Activated B cell treated with CpG ODN at 0.5 μM for 24 hours (primary cell): ENCODE results near the gene TXNRD2. TPM values are rescaled to one million over a fixed set of nuclear protein-coding genes. Genes with fewer than 3 reads are reported as not detected.

ENCODE experiments used
- ATAC-seq: fragments of 200-7000 bp; cut with Tn5 transposase; one replicate; pipeline ENCODE4 v1.10.0; 2021; ENCODE audit warnings: low read depth, mild to moderate bottlenecking, moderate library complexity
- CTCF ChIA-PET: fragments of 350-600 bp; sonication (Branson Sonifier 250); formaldehyde crosslinking; loops from one replicate; lab custom pipeline; 2021; ENCODE audit warnings: antibody characterized with exemption; lab: Charles Lee
- POLR2A ChIA-PET: fragments of 350-600 bp; sonication (Branson Sonifier 250); formaldehyde crosslinking; loops from one replicate; lab custom pipeline; 2021; ENCODE audit warnings: antibody characterized with exemption; lab: Charles Lee
- DNase-seq: peaks from one replicate; pipeline ENCODE4 v3.0.0; 2022
- H3K27ac Mint-ChIP-seq: one replicate; pipeline ENCODE4 v1.8.0; 2020; ENCODE audit warnings: mixed read lengths
- H3K27me3 Mint-ChIP-seq: one replicate; pipeline ENCODE4 v1.8.0; 2021; ENCODE audit warnings: mixed read lengths
- H3K36me3 Mint-ChIP-seq: one replicate; pipeline ENCODE4 v1.8.0; 2021; ENCODE audit warnings: low read depth, mixed read lengths
- H3K4me1 Mint-ChIP-seq: one replicate; pipeline ENCODE4 v1.8.0; 2021; ENCODE audit warnings: mixed read lengths
- H3K4me3 Mint-ChIP-seq: one replicate; pipeline ENCODE4 v1.8.0; 2020; ENCODE audit warnings: mild to moderate bottlenecking, mixed read lengths
- H3K9me3 Mint-ChIP-seq: one replicate; pipeline ENCODE4 v1.8.0; 2020; ENCODE audit warnings: mixed read lengths
- CTCF ChIP-seq: fragments of 200-600 bp; IDR thresholded peaks from one replicate; pipeline ENCODE4 v1.8.0; 2022; ENCODE audit warnings: antibody characterized with exemption, mild to moderate bottlenecking
- intact Hi-C: fragments of 100-400 bp; cut with micrococcal nuclease; formaldehyde crosslinking; loops from one replicate; pipeline ENCODE4 v1.15.1; 2024
- total RNA-seq: library from RNA; stranded (reverse); gene quantifications from 2 replicates; pipeline ENCODE4 v1.2.3, GENCODE V29; 2022

Gene TXNRD2
- total RNA-seq, 1 donor from 2014 or later: 31.2 TPM

- POLR2A ChIA-PET: no interaction called here
- Mint-ChIP-seq H3K4me3 (no peak overlapping the region), H3K4me1 (no peaks in the 10 kb centered on the region), H3K27me3 (no peaks in the 10 kb centered on the region), H3K9me3 (no peaks in the 10 kb centered on the region), H3K27ac (no peak overlapping the region), H3K36me3 (peaks cover 24% of the 10 kb centered on the region)
- no peak for DNase-seq
- no peak for TF ChIP-seq CTCF
- no peak for ATAC-seq
- intact Hi-C loops: no loop called here
- CTCF ChIA-PET: interaction anchor here (1.0 to 1.3 kb wide), 2 partner anchors 12 to 168 kb away, joined by 3 to 5 read pairs; no protein-coding TSS in a partner anchor
These were observed 43.5 kb downstream of the TXNRD2 start for GRCh38 chr22:19898145-19898544.

GRCh38 chr22:19897726-19898125 is 43.9 kb downstream of the TXNRD2 start:
- H3K27ac Mint-ChIP-seq: no peak overlapping the region
- DNase-seq (no peak), ATAC-seq (no peak)
- no peaks in the 10 kb centered on the region for H3K4me1 Mint-ChIP-seq
- ChIA-PET POLR2A (no interaction called here), CTCF (no interaction called here)
- H3K9me3 Mint-ChIP-seq: no peaks in the 10 kb centered on the region
- H3K4me3 Mint-ChIP-seq: no peak overlapping the region
- TF ChIP-seq CTCF: no peak
- intact Hi-C loops: no loop called here
- no peaks in the 10 kb centered on the region for H3K27me3 Mint-ChIP-seq
- peaks cover 24% of the 10 kb centered on the region for H3K36me3 Mint-ChIP-seq

DNA sequence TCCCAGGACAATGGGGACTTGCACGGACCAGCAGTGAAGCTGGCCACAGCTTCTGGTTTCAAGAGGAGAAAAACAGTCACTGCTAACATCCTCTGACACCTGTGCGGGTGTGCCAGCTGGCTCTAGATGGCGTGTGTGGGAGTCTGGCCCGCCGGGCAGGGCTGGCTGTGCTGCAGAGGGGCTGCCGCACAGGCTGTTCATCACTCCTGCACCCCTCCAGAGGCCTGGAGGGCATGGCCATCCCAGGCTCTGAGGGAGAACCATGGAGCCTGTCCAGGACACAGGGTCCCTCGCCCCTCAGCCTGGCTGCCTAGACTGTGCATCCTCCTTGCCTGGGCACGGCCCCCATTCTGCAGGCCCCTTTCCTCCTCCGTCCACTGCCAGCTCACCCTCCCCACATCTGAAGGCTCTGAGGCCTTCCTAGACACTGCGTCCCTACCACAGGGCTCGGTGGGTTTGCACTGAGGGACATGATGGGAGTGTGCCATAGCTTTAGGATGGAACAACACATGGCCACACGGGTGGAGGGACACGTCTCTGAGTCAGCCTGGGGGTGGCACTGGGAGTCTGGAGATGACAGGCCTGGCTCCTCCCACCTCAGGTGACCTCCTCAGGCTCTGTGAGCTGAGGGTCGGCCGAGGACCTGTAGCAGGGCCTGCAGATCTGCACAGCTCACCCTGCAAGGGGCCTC is 44.8 kb downstream of the TXNRD2 start:
- no peak for DNase-seq
- no peak overlapping the region for H3K4me3 Mint-ChIP-seq

GRCh38 chr22:19895160-19895849 is 46.3 kb downstream of the TXNRD2 start:
- no peak for TF ChIP-seq CTCF
- Mint-ChIP-seq H3K27ac (no peak overlapping the region), H3K27me3 (no peaks in the 10 kb centered on the region), H3K9me3 (no peaks in the 10 kb centered on the region), H3K36me3 (peaks cover 19% of the 10 kb centered on the region), H3K4me1 (peaks cover 19% of the 10 kb centered on the region), H3K4me3 (no peak overlapping the region)
- POLR2A ChIA-PET: no interaction called here
- ATAC-seq (no peak), DNase-seq (no peak)
- CTCF ChIA-PET: no interaction called here
- intact Hi-C loops: no loop called here

More for the DNA sequence above, 44.8 kb downstream of the TXNRD2 start:
- intact Hi-C loops: no loop called here
- Mint-ChIP-seq H3K36me3 (peaks cover 24% of the 10 kb centered on the region), H3K27me3 (no peaks in the 10 kb centered on the region), H3K27ac (no peak overlapping the region), H3K9me3 (no peaks in the 10 kb centered on the region), H3K4me1 (peaks cover 8% of the 10 kb centered on the region)
- TF ChIP-seq CTCF: no peak
- ChIA-PET CTCF (no interaction called here), POLR2A (no interaction called here)
- no peak for ATAC-seq

DNA sequence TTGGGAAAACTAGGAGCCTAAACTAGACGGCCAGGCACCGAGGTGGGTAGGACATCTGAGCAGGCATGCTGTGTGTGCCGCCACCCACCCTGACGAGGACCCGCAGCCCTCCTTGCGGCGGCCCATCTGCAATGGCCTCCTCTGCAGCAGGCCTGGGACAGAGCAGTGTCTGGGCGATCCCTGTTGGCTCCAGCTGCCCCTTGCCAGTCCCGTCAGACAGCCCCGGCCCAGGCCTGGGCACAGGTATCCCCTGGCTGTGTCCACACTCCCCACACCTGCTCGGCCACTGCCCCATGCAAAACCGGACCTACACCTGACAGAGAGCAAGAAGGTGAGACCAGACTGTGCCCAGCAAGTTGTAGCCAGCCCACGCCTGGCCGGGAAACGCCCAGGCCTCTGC is 48.3 kb downstream of the TXNRD2 start:
- intact Hi-C loops: no loop called here
- no peak overlapping the region for H3K4me3 Mint-ChIP-seq
- ChIA-PET POLR2A (no interaction called here), CTCF (no interaction called here)
- peaks cover 22% of the 10 kb centered on the region for H3K4me1 Mint-ChIP-seq
- TF ChIP-seq CTCF: no peak
- H3K9me3 Mint-ChIP-seq: no peaks in the 10 kb centered on the region
- no peak for ATAC-seq
- peaks cover 14% of the 10 kb centered on the region for H3K36me3 Mint-ChIP-seq
- no peak overlapping the region for H3K27ac Mint-ChIP-seq
- no peak for DNase-seq
- H3K27me3 Mint-ChIP-seq: no peaks in the 10 kb centered on the region
